ENCODE data around the gene RAB24. TPM values are rescaled to one million over a fixed set of nuclear protein-coding genes. Genes with fewer than 3 reads are reported as not detected.

Gene RAB24
- total and polyA plus RNA-seq, 2 of the 4 experiments (the other 2 are of a cell fraction) = 18.5 to 60.8 TPM

GRCh38 chr5:177330991-177331842, 27.7 kb upstream of the RAB24 start:
- Histone ChIP-seq H4K20me1 (ENCODE audit: insufficient read depth, low read length) (no peaks in the 10 kb centered on the region; the same call in 1 of the 2 replicates), H3K23ac (ENCODE audit: low read depth, low read length) (no peak overlapping the region), H2BK120ac (ENCODE audit: low read depth, low read length) (no peak overlapping the region), H2BK5ac (ENCODE audit: low read depth, low read length, poor library complexity, severe bottlenecking) (no peak overlapping the region), H3K4me1 (ENCODE audit: control insufficient read depth, insufficient read depth, low read length) (peaks cover 2% of the 10 kb centered on the region; the same call in 1 of the 2 replicates), H4K8ac (ENCODE audit: low read depth in 2 of 2, low read length in 2 of 2) (no peak overlapping the region), H3K27me3 (ENCODE audit: control insufficient read depth, insufficient read depth, low read length) (no peaks in the 10 kb centered on the region), H3K79me1 (ENCODE audit: low read depth in 1 of 2, low read length in 2 of 2) (peaks cover 5 to 17% of the 10 kb centered on the region in 2 experiments; a peak in 2 of 4 replicates), H3K9me3 (ENCODE audit: control insufficient read depth, insufficient read depth, low read length) (no peaks in the 10 kb centered on the region), H2BK20ac (ENCODE audit: low read depth, low read length) (no peak overlapping the region), H3K9me1 (ENCODE audit: insufficient read depth, low read length) (no peaks in the 10 kb centered on the region), H3K18ac (ENCODE audit: low read depth, low read length) (no peak overlapping the region), H2AK5ac (ENCODE audit: low read depth, low read length) (no peak overlapping the region), H3K9ac (ENCODE audit: low read depth, low read length) (no peak overlapping the region), H2BK15ac (ENCODE audit: low read depth, low read length) (no peak overlapping the region), H3K4me3 (ENCODE audit: insufficient read depth, low read depth, low read length) (no peak overlapping the region), H2AK9ac (replicated peaks; ENCODE audit: low read depth, low read length, poor library complexity) (no peak overlapping the region), H4K5ac (ENCODE audit: low read depth, low read length) (no peak overlapping the region), H4K91ac (ENCODE audit: insufficient read depth, low read depth, low read length) (no peak overlapping the region), H3K14ac (replicated peaks; ENCODE audit: low read depth, low read length) (no peak overlapping the region), H3K4me2 (ENCODE audit: low read depth, low read length) (no peak overlapping the region), H3K4ac (ENCODE audit: low read depth, low read length) (no peak overlapping the region), H3K36me3 (ENCODE audit: control insufficient read depth, insufficient read depth, low read length) (peaks cover 64% of the 10 kb centered on the region), H2AFZ (replicated peaks; ENCODE audit: low read length, poor library complexity) (no peak overlapping the region), H3K56ac (ENCODE audit: extremely low read depth, insufficient read depth, low read length) (no peak overlapping the region), H3K27ac (ENCODE audit: insufficient read depth, low read length) (no peak overlapping the region)
- TF ChIP-seq POLR2A (IDR thresholded peaks at IDR 0.05; ENCODE audit: low read depth, low read length) (no peak), NFE2L2 (IDR thresholded peaks at IDR 0.05; ENCODE audit: low read depth, low read length) (no peak), BHLHE40 (IDR thresholded peaks at IDR 0.05; ENCODE audit: low read depth, low read length) (no peak), CTCF (conservative IDR thresholded peaks at IDR 0.05; ENCODE audit: low read depth, low read length) (no peak), RAD21 (IDR thresholded peaks at IDR 0.05; ENCODE audit: low read length) (no peak), CEBPB (IDR thresholded peaks at IDR 0.05; ENCODE audit: low read depth, low read length) (no peak), MAFK (IDR thresholded peaks at IDR 0.05; ENCODE audit: low read depth, low read length) (no peak)
- WGBS, 2 experiments (ENCODE audit: extremely low coverage in 2 of 2, insufficient read length in 1 of 2) = 87% methylated on average over 6 of the region's 27 CpGs; no CpG with 5 or more reads in 1 of the 2 experiments
- dilution Hi-C loops (cut with HindIII; ENCODE audit: low sequenced_read_pairs, unreplicated experiment) = no loop called here
- intact Hi-C loops (cut with micrococcal nuclease) = no loop called here
- DNase-seq (no peak), ATAC-seq (ENCODE audit: low read depth) (no peak)
- BruUV-seq (replicated peaks) = no TSS peak
- in situ Hi-C loops (cut with MboI; ENCODE audit: low sequenced_read_pairs) = no loop called here
- ChIA-PET POLR2A (ENCODE audit: unreplicated experiment) (no interaction called here), CTCF (no interaction called here)
